CMK (cell line): ENCODE measurements around the gene POMT2.
"Not testable (repeated sequence)": the region's sequence is repeated elsewhere in the genome, so short reads cannot be mapped to it uniquely, and the experiment has no call there.

Experiments
- DNase-seq: peaks from one replicate; pipeline ENCODE4 v3.0.0-alpha.2; 2010; ENCODE audit warnings: low read depth

The POMT2 gene

GRCh38 chr14:77320238-77320935 is at the start of gene POMT2:
POMT2 (minus strand) TSS chr14:77320883; CDS start chr14:77320681, 202 bp downstream.
- DNase-seq = peak; percentile 60

GRCh38 chr14:77369285-77369684 is 48.6 kb upstream of the POMT2 start:
- no peak for DNase-seq

GRCh38 chr14:77364146-77364545 is 43.5 kb upstream of the POMT2 start:
- no peak for DNase-seq

- no peak for DNase-seq
Observed at GRCh38 chr14:77359626-77360025, 38.9 kb upstream of the POMT2 start.

- DNase-seq = no peak
Observed at GRCh38 chr14:77356899-77357298, 36.2 kb upstream of the POMT2 start.

- no peak for DNase-seq
Observed at GRCh38 chr14:77355811-77356210, 35.1 kb upstream of the POMT2 start.

- no peak for DNase-seq
Observed at GRCh38 chr14:77353469-77354141, 32.9 kb upstream of the POMT2 start.

GRCh38 chr14:77347751-77348150 is 27.1 kb upstream of the POMT2 start:
- DNase-seq = no peak

- DNase-seq = no peak
Observed at GRCh38 chr14:77346495-77346894, 25.8 kb upstream of the POMT2 start.

GRCh38 chr14:77344377-77344996 is 23.8 kb upstream of the POMT2 start:
- no peak for DNase-seq

- no peak for DNase-seq
Observed at GRCh38 chr14:77343662-77344061, 23.0 kb upstream of the POMT2 start.

GRCh38 chr14:77342726-77343397 is 22.2 kb upstream of the POMT2 start:
- no peak for DNase-seq

GRCh38 chr14:77340389-77340788 is 19.7 kb upstream of the POMT2 start:
- no peak for DNase-seq

- no peak for DNase-seq
Observed at GRCh38 chr14:77339407-77339806, 18.7 kb upstream of the POMT2 start.

GRCh38 chr14:77338302-77338701 is 17.6 kb upstream of the POMT2 start:
- DNase-seq = no peak

GRCh38 chr14:77337880-77338279 is 17.2 kb upstream of the POMT2 start:
- DNase-seq = no peak

- DNase-seq = not testable (repeated sequence)
Observed at GRCh38 chr14:77337255-77337654, 16.6 kb upstream of the POMT2 start.

GRCh38 chr14:77335576-77335975 is 14.9 kb upstream of the POMT2 start:
- DNase-seq = no peak

GRCh38 chr14:77329872-77330271 is 9.2 kb upstream of the POMT2 start:
- no peak for DNase-seq

GRCh38 chr14:77327111-77327510 is 6.4 kb upstream of the POMT2 start:
- no peak for DNase-seq

- no peak for DNase-seq
Observed at GRCh38 chr14:77325746-77326094, 5.0 kb upstream of the POMT2 start.

- no peak for DNase-seq
Observed at GRCh38 chr14:77324816-77325745, 4.4 kb upstream of the POMT2 start.
